GM19467 (cell line): ENCODE measurements around the gene PCNX2.
"Not testable (repeated sequence)": the region's sequence is repeated elsewhere in the genome, so short reads cannot be mapped to it uniquely, and the experiment has no call there.

Experiments
- ATAC-seq: cut with Tn5 transposase; IDR thresholded peaks from one replicate; pipeline ENCODE4 v1.9.1; 2021; ENCODE audit warnings: mild to moderate bottlenecking, moderate library complexity; ENCODE audit not compliant: unreplicated experiment

The PCNX2 gene

DNA sequence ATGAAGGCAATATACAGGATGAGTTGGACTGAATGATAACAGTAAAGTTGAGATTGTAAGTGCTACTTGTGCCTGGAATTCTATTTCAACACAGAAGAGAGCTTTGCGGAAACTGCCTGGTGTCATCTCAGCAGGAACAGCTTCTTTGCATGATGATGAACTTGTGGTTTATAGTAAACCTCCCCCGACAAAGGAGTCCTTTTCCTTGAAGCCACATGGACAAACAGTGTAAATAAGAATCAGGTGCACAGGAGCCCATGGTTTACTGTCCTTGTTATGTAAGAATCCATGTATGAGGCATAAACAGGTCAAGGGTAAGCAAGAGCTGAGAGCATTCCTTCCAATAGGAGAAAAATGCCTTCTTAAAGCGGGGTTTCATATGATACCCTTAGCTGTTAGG lies 66.2 kb downstream of the PCNX2 start:
- no peak for ATAC-seq

DNA sequence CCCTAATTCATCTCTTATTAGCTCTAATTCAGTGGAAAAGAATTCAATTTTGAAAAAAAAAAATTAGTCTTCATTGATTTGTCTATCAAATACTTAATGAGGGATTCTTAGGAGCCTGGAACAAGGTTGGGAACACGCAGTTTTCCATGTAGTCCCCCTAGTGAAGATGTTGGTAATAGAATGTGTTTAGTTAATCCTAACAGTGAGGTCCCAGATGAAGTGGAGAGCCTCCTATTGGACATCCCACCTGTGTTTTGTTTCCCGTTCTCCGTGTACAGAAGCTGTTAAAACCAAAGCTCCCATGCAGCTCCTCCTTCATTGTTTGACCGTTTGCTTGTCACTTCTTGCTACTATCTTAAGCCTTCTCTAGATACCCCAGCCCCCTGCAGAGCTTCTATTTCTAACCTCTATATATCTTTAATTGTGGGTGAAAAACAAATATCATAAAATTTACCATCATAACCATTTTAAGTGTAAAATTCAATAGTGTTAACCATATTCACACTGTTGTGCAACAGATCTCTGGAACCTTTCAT lies 67.5 kb downstream of the PCNX2 start:
- ATAC-seq: no peak

- no peak for ATAC-seq
Measured at GRCh38 chr1:233224311-233224710, 71.2 kb downstream of the PCNX2 start.

- no peak for ATAC-seq
Measured at GRCh38 chr1:233217832-233218231, 77.7 kb downstream of the PCNX2 start.

- ATAC-seq: no peak
Measured at GRCh38 chr1:233216009-233216408, 79.5 kb downstream of the PCNX2 start.

DNA sequence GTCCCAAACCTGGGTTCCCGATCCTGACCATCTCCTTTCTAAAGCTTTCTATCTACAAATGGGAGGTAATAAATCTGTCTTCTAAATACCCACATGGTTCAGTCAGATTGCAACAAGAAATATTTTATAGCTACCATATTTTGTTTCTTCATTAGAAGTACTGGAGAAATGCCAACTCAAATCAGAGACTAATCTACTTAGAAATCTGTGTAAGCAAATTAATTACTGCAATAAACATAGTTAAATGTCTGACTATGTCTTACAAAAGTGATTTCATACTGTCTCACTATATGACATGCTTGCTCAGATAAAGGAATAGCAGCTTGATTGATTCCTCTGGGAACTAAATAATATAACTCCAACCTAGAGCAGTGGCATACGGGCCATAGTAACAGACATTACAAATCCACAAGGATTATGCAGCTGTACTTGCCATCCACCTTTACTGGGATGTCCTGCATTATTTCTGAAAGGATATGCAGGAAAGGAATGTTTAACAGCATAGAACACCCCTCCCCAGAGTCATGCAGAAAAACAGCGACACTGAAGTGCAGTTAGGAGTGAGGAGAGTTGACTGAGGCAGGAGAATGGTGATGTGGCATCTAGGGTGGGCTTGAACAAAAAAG lies 80.3 kb downstream of the PCNX2 start:
- no peak for ATAC-seq

DNA sequence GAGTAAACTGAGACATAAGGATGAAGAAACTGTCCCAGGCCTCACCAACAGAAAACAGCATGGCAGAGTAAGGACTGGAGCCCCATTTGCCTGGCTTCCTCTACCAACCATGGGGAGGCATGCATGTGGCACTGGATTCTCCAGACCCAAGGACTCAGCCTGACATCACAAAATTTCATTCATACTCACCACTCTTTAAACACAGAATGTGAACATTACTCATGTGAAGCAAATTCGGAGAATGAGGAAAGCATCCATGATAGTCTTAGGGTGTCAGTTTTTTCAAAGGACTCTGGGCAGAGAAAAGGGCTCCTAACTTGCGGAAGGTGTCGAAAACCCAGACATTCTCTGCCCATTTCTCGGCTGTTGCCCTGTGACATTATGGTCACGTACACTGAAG lies 83.9 kb downstream of the PCNX2 start:
- ATAC-seq: no peak

DNA sequence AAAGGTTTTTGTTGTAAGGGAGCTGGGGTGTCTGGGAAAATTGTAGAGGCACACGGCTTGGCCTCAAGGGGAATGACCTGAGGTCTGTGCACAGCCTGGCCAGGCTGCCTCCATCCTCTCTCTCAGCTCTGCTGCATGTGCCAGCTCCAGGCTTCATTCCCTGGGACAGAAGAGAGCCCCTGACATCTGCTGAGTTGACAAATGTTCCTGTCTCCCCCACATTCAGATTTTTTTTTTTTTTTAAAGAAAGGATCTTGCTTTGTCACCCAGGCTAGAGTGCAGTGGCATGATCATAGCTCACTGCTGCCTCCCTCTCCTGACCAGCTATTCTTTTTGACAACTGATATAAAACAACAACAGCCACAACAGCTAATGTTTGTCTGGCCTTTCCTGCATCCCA lies 84.4 kb downstream of the PCNX2 start:
- ATAC-seq: no peak

- no peak for ATAC-seq
Measured at GRCh38 chr1:233209481-233209880, 86.0 kb downstream of the PCNX2 start.

GRCh38 chr1:233208687-233209086 lies 86.8 kb downstream of the PCNX2 start:
- no peak for ATAC-seq

DNA sequence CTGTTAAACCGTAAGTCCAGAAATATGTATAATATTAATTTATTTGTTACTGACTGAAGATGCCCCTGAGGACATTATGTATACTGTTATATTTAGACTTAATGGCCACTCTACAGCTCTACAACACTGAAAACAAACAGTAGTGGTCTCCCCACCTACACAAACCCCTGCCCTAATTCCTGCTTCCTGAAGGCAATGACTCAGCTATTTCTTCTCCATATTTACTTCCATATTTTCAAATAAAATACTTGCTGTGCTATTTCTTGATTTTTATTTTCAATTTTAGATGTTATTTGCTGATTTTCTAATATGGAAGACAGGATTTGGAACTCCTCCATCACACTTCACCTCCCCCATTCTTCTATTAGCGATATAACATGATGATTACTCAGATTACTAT lies 97.6 kb downstream of the PCNX2 start:
- ATAC-seq: no peak

- no peak for ATAC-seq
Measured at GRCh38 chr1:233193741-233194140, 101.8 kb downstream of the PCNX2 start.

DNA sequence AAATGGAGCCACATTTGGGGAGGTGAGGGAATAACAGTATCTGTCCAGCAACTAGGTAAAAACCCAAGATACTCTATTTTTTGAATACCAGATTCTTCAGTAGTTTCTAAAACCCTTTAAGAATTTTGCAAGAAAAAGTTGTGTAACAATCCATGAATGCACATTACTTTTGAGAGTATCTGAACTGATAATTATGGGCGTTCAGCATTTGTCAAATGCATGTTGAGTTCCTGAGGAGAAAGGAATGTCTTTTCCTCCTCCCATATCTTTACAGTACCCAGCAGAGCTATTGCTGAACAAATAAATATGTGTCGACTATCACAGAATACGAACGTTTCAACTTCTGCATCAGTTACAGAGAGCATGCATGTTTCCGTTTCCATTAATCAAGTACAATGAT lies 104.5 kb downstream of the PCNX2 start:
- ATAC-seq: no peak

- ATAC-seq: no peak
Measured at GRCh38 chr1:233189526-233189925, 106.0 kb downstream of the PCNX2 start.

DNA sequence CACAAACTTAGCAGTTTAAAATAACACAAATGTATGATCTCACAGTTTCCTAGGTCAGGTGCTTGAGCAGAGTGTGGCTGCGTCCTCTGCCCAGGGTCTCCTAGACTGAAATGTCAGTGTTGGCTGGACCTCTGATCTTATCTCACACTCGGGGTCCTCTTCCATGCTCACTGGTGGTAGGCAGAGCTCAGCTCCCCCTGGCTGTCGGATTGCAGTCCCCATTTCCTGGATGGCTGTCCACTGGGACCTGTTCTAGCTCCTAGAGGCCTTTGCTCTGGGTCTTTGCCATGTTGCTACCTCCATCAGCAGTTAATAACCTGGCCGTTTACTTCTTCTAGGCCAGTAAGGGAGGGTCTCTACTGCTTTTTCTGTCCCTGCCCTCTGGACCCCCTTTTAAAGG lies 107.5 kb downstream of the PCNX2 start:
- ATAC-seq: no peak

GRCh38 chr1:233183226-233184020 lies 112.1 kb downstream of the PCNX2 start:
- ATAC-seq: no peak

DNA sequence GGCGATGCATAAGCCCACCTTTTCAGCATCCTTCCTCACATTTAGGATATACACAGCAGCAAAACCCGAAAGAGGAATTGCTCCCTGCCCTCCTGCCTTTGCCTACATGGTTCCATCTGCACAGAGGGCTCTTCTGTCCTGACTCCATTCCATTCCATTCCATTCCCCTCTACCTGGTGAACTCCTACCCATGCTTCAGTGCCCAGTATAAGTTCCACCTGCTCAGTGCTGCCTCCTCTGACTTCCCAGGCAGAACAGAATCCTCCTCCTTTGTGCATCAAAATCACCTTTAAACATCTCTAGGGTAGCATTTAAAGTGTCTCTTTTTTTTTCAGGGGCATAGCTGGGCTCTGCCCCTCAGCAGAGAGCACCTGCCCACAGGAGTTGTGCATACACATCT lies 112.9 kb downstream of the PCNX2 start:
- ATAC-seq: no peak

- ATAC-seq: no peak
Measured at GRCh38 chr1:233180641-233181364, 114.7 kb downstream of the PCNX2 start.

GRCh38 chr1:233179638-233180037 lies 115.9 kb downstream of the PCNX2 start:
- ATAC-seq: not testable (repeated sequence)

- no peak for ATAC-seq
Measured at GRCh38 chr1:233172201-233172600, 123.3 kb downstream of the PCNX2 start.

- no peak for ATAC-seq
Measured at GRCh38 chr1:233170741-233171140, 124.8 kb downstream of the PCNX2 start.

- no peak for ATAC-seq
Measured at GRCh38 chr1:233168384-233168783, 127.1 kb downstream of the PCNX2 start.
